Spinal cord (tissue), 10 donors: ENCODE results near the gene LRRC47. TPM values are rescaled to one million over a fixed set of nuclear protein-coding genes. Genes with fewer than 3 reads are reported as not detected.

Experiments used
- DNase-seq, 6 donors: peaks; one replicate each; pipeline versions ENCODE4 v3.0.0 to v3.0.0-alpha.2; 2013 to 2015; ENCODE audit warnings: low spot score in 6 of 6, low read depth in 4 of 6
- H3K27ac ChIP-seq: one replicate; pipeline ENCODE4 v1.5.1; 2013; ENCODE audit warnings: low read depth, low read length, control low read depth
- H3K27me3 ChIP-seq: one replicate; pipeline ENCODE4 v1.6.1; 2013; ENCODE audit warnings: low read length; ENCODE audit not compliant: control insufficient read depth, insufficient read depth
- H3K36me3 ChIP-seq: one replicate; pipeline ENCODE4 v1.6.1; 2013; ENCODE audit warnings: low read length; ENCODE audit not compliant: control insufficient read depth, insufficient read depth
- H3K4me1 ChIP-seq: one replicate; pipeline ENCODE4 v1.6.1; 2013; ENCODE audit warnings: low read length; ENCODE audit not compliant: control insufficient read depth, insufficient read depth
- H3K4me3 ChIP-seq: one replicate; pipeline ENCODE4 v1.5.1; 2013; ENCODE audit warnings: low read depth, low read length, control low read depth
- H3K9me3 ChIP-seq: one replicate; pipeline ENCODE4 v1.6.1; 2013; ENCODE audit warnings: low read length; ENCODE audit not compliant: control insufficient read depth, insufficient read depth
- WGBS: methylation state at CpG from one replicate; pipeline ENCODE4 v1.1.5; 2013; ENCODE audit warnings: missing lambda C conversion rate; ENCODE audit not compliant: insufficient coverage; 5-methylcytosine and 5-hydroxymethylcytosine counted together
- polyA plus RNA-seq, 2 donors: library from polyadenylated mRNA; unstranded; fragments of 120-200 nt; gene quantifications; one replicate each; pipeline ENCODE4 v1.2.1, GENCODE V29; 2013; ENCODE audit not compliant: insufficient read length in 2 of 2
- small RNA-seq: library from RNA; depleted of rRNA; stranded (forward); fragments of <200 nt; gene quantifications from one replicate; pipeline ENCODE3, GENCODE V24; 2014; ENCODE audit warnings: low replicate concordance
- total RNA-seq, 2 donors: library from RNA; depleted of rRNA in 1 of 2; stranded (reverse); fragments of 120-200 nt in 1 of 2; fragments of >200 nt in 1 of 2; gene quantifications; one replicate each; pipeline versions ENCODE4 v1.2.3 to v1.2.4, GENCODE V29; 2013 to 2014
- donor health status: healthy.

Gene LRRC47
- total and polyA plus RNA-seq, 4 donors: 27.0 to 81.6 (median 50.5) TPM

DNA sequence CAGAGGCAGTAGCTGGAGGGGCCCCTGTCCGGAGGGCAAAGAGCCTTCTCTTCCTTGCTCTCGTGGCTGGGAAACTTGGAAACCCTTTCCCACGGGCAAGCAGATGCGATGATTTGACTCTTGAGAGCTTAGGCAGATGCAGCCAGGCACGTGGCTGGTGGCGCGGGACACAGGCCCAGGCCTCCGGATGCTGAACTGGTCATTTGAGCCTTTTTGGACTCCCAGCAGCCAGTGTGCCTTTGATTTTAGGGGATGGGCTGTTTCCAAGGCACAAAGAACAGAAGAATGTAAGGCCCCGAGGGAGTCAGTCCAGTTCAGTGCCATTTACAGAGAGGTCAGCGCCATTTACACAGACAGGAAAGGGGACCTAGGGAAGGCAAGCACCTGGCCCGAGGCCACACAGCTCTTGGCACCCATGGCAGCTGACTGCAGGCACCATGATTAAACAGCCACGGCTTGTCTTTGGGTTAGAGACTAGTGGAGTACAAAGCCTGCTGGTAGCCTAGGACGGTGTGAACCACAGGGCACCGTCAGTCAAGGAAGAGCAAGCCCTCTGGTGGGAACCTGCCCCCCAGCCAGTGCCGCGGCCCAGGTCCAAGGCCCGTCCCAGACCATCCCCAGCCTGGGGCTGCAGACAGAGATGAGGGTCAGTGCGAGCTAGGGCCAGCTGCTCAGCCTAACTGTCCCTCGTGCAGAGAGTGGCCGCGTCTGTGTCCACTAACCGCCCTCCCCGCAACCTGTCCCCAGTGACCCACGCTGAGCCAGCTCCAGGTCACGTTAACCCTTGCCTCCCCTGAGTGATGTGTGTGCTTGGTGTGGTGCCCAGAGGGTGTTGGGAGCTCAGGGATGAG, 64.5 kb downstream of the LRRC47 start:
- no peaks in the 10 kb centered on the region for H3K9me3 ChIP-seq
- 34% methylated on average over 21 of the region's 25 CpGs for WGBS
- H3K27me3 ChIP-seq: peaks cover 15% of the 10 kb centered on the region
- H3K4me3 ChIP-seq: no peak overlapping the region
- no peak overlapping the region for H3K27ac ChIP-seq
- peaks cover 39% of the 10 kb centered on the region for H3K36me3 ChIP-seq
- peaks cover 30% of the 10 kb centered on the region for H3K4me1 ChIP-seq
- DNase-seq: no peak

DNA sequence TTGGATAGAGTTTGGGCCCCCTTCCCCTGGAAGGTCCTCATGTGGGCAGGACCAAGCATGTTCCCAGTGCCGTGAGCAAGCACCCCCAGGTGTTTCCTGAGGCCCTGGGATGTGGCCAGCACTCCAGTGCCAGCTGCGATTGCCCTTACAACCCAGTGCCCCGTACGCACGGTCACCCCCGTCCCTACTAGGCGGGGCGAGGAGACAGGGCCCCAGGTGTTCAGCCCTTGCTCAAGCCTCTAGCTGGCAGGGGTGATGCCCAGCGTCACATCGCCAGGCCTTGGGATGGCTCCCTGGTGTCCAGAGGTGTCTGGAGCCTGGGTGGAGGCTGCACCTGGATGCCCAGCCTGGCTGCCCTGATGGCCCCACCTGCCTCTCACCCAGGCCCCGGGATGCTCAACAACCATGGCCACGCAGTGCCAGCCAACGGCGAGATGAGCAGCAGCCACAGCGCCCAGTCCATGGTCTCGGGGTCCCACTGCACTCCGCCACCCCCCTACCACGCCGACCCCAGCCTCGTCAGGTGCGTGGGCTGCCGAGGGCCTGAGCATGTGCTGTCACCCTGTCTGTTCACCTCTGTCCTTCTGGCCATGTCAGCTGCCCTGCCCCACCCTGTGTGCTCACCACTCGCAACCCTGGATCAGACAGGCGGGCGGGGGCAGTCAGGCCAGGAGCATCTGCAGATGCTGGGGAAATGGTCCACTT, 65.6 kb downstream of the LRRC47 start:
- no peak overlapping the region for H3K27ac ChIP-seq

DNA sequence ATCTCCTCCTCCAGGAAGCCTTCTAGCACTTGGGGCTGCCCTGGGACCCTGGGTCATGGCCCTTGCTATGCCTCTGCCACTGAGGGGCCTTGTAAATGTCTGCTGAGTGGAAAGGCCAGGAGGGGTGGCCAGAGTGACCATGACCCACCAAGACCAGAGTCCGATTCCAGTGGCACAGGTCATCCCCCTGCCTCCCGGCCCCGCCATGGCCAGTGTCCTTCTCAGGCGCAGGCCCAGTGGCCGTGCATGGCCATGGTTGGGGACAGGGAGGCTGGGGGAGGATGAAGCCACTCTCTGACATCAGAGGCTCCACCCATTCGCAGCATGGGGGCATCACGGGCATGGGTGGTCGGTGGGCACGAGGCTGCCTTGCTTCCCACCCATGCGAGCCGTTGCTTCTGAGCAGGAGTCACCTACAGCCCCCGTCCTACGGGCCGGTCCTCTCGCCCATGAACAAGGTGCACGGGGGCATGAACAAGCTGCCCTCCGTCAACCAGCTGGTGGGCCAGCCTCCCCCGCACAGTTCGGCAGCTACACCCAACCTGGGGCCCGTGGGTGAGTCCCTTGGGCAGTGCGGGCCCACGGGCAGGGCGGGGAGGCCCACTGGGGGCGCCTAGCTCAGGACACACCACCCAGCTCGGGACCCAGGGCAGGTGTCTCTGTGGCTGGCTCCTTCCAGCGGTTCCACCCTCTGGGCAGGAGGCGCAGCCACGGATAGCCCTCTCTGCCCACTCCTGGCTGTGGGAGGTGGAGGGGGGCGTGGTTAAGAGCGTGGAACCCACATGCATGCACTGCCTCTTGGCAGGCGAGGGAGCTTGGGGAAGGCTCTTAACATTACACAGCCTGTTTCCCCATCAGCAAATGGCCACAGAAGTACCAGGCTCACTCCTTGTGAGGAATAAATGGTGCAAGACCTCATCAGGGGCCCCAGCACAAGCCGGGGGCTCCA, 66.4 kb downstream of the LRRC47 start:
- 84% methylated on average over 30 of the region's 32 CpGs for WGBS
- DNase-seq: no peak
- Histone ChIP-seq H3K4me3 (no peak overlapping the region), H3K36me3 (peaks cover 20% of the 10 kb centered on the region), H3K9me3 (no peaks in the 10 kb centered on the region), H3K4me1 (peaks cover 30% of the 10 kb centered on the region), H3K27ac (no peak overlapping the region), H3K27me3 (peaks cover 15% of the 10 kb centered on the region)

More for the DNA sequence above, 65.6 kb downstream of the LRRC47 start:
- Histone ChIP-seq H3K4me3 (no peak overlapping the region), H3K36me3 (peaks cover 28% of the 10 kb centered on the region), H3K9me3 (no peaks in the 10 kb centered on the region), H3K27me3 (peaks cover 15% of the 10 kb centered on the region), H3K4me1 (peaks cover 30% of the 10 kb centered on the region)
- 86% methylated on average over 25 of the region's 25 CpGs for WGBS
- no peak for DNase-seq

Small RNAs within 50 kb of the gene (small RNA-seq; reads per million reads assigned to genes)
- gene RF02197 (not detected), gene RN7SL574P (not detected)

Other genes with a start within 250 kb of the LRRC47 start
- 10 to 100 TPM in 1 of 2 donors, 1 to 10 TPM in 1; 6.0 to 15.4 TPM for gene MEGF6, start 185.0 kb downstream of the LRRC47 start, total RNA-seq
- gene MEGF6, start 185.0 kb downstream of the LRRC47 start, polyA plus RNA-seq: 10 to 100 TPM; 15.1 to 19.9 TPM
- 10 to 100 TPM; 18.5 to 37.9 TPM for gene TPRG1L, start 171.5 kb downstream of the LRRC47 start, total RNA-seq
- 10 to 100 TPM; 39.6 to 45.3 TPM for gene TPRG1L, start 171.5 kb downstream of the LRRC47 start, polyA plus RNA-seq
- gene WRAP73, start 146.4 kb downstream of the LRRC47 start, total RNA-seq: 10 to 100 TPM; 12.3 to 12.8 TPM
- 10 to 100 TPM; 17.0 to 22.8 TPM for gene WRAP73, start 146.4 kb downstream of the LRRC47 start, polyA plus RNA-seq
- 1 to 10 TPM in 1 of 2 donors, under 1 TPM in 1; 0.30 to 3.0 TPM for gene TP73, start 144.0 kb downstream of the LRRC47 start, total RNA-seq
- gene TP73, start 144.0 kb downstream of the LRRC47 start, polyA plus RNA-seq: 1 to 10 TPM; 1.0 to 1.4 TPM
- not detected for gene CCDC27, start 44.0 kb downstream of the LRRC47 start, total RNA-seq
- under 1 TPM; 0.11 to 0.26 TPM for gene CCDC27, start 44.0 kb downstream of the LRRC47 start, polyA plus RNA-seq
- 10 to 100 TPM in 1 of 2 donors, under 1 TPM in 1; 0.99 to 10.1 TPM for gene SMIM1, start 23.7 kb downstream of the LRRC47 start, total RNA-seq
- 1 to 10 TPM; 2.8 to 3.7 TPM for gene SMIM1, start 23.7 kb downstream of the LRRC47 start, polyA plus RNA-seq
- 10 to 100 TPM; 23.9 to 35.2 TPM for gene CEP104, start 60.7 kb upstream of the LRRC47 start, total RNA-seq
- gene CEP104, start 60.7 kb upstream of the LRRC47 start, polyA plus RNA-seq: 10 to 100 TPM; 33.5 to 43.8 TPM
- gene DFFB, start 61.0 kb upstream of the LRRC47 start, total RNA-seq: 1 to 10 TPM; 6.9 to 8.2 TPM
- gene DFFB, start 61.0 kb upstream of the LRRC47 start, polyA plus RNA-seq: 10 to 100 TPM in 1 of 2 donors, 1 to 10 TPM in 1; 7.4 to 15.4 TPM
- gene C1orf174, start 103.8 kb upstream of the LRRC47 start, total RNA-seq: 10 to 100 TPM; 18.5 to 29.1 TPM
- gene C1orf174, start 103.8 kb upstream of the LRRC47 start, polyA plus RNA-seq: 10 to 100 TPM; 23.7 to 27.2 TPM